Measurements from ENCODE around the gene SLC49A4. TPM values are rescaled to one million over a fixed set of nuclear protein-coding genes. Genes with fewer than 3 reads are reported as not detected.

SLC49A4 gene
- total RNA-seq, 1 experiment from 2014 or later: 16.1 TPM

DNA sequence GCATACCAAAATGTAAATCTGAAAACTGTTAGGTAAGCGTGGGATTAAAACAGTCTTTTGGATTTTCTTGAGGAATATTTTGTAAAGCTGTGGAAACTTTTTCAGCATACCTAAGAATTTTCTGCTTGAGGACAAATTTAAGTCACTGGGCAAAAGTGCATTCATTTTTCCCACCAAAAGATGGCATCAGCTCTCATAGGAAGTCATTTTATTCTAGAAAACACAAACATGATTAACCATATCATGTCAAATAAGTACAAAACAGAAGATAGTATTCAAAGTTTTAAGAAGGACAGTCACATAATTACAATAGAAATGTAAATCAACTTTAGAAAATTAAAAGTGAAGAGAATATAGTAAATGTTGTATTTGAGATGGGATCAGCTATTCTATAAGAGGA lies 63.5 kb downstream of the SLC49A4 start:
- CTCF ChIA-PET: interaction anchor here (0.5 to 0.9 kb wide), 2 partner anchors 34 to 170 kb away, joined by 3 read pairs; no protein-coding TSS in a partner anchor
- DNase-seq: no peak
- Mint-ChIP-seq H3K4me1 (ENCODE audit: low read depth, unreplicated experiment) (peaks cover 21% of the 10 kb centered on the region), H3K27ac (ENCODE audit: unreplicated experiment) (no peak overlapping the region), H3K4me3 (ENCODE audit: low read depth, unreplicated experiment) (no peak overlapping the region), H3K27me3 (ENCODE audit: unreplicated experiment) (no peaks in the 10 kb centered on the region), H3K9me3 (ENCODE audit: low read depth, unreplicated experiment) (no peaks in the 10 kb centered on the region), H3K36me3 (ENCODE audit: insufficient read depth, unreplicated experiment) (no peaks in the 10 kb centered on the region)
- BruUV-seq (replicated peaks): no TSS peak
- intact Hi-C loops (cut with micrococcal nuclease; ENCODE audit: unreplicated experiment): loop anchor here (5.0 kb wide), 2 partner anchors 84 to 169 kb away; partner anchors contain the start of gene SEMA5B
- TF ChIP-seq, protein P1, sequence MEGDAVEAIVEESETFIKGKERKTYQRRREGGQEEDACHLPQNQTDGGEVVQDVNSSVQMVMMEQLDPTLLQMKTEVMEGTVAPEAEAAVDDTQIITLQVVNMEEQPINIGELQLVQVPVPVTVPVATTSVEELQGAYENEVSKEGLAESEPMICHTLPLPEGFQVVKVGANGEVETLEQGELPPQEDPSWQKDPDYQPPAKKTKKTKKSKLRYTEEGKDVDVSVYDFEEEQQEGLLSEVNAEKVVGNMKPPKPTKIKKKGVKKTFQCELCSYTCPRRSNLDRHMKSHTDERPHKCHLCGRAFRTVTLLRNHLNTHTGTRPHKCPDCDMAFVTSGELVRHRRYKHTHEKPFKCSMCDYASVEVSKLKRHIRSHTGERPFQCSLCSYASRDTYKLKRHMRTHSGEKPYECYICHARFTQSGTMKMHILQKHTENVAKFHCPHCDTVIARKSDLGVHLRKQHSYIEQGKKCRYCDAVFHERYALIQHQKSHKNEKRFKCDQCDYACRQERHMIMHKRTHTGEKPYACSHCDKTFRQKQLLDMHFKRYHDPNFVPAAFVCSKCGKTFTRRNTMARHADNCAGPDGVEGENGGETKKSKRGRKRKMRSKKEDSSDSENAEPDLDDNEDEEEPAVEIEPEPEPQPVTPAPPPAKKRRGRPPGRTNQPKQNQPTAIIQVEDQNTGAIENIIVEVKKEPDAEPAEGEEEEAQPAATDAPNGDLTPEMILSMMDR (IDR thresholded peaks at IDR 0.05; ENCODE audit: unreplicated experiment): no peak

DNA sequence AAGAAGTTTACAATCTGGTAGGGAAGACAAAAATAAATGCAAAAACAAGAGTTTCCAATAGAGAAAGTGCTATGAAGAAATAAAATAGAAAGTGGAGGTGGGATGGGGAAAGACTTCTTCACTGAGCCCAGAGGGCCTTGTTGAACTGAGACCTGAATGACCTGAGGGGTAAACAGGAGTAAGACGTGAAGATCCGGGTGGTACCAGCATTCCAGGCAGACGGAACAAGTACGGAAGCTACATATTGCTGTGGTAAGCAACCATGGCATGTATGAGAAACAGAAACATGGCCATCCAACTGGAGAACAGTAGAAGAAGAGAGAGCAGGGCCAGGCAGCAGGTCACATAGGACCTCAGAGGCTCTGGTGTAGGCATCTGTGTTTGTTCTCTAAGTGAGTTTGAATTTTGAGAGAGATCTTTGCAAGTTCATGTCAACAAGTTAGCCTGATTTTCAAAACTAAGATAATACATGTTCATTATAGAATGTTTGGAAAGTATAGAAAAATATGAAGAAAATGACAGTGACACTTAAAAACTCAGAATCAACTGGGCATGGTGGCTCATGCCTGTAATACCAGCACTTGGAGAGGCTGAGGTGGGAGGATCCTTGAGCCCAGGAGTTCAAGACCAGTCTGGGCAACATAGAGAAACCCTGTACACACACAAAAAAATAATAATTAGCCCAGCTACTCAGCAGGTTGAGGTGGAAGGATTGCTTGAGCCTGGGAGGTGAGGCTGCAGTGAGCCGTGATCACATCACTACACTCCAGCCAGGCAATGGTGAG lies 64.3 kb downstream of the SLC49A4 start:
- intact Hi-C loops (cut with micrococcal nuclease; ENCODE audit: unreplicated experiment): loop anchor here (5.0 kb wide), 2 partner anchors 83 to 168 kb away; partner anchors contain the start of gene SEMA5B
- Mint-ChIP-seq H3K36me3 (ENCODE audit: insufficient read depth, unreplicated experiment) (no peaks in the 10 kb centered on the region), H3K9me3 (ENCODE audit: low read depth, unreplicated experiment) (no peaks in the 10 kb centered on the region), H3K4me3 (ENCODE audit: low read depth, unreplicated experiment) (no peak overlapping the region), H3K27ac (ENCODE audit: unreplicated experiment) (no peak overlapping the region), H3K4me1 (ENCODE audit: low read depth, unreplicated experiment) (peaks cover 21% of the 10 kb centered on the region), H3K27me3 (ENCODE audit: unreplicated experiment) (no peaks in the 10 kb centered on the region)
- TF ChIP-seq, protein P1 (IDR thresholded peaks at IDR 0.05; ENCODE audit: unreplicated experiment): no peak
- DNase-seq: no peak
- CTCF ChIA-PET: interaction anchor here (0.5 kb wide), 1 partner anchor 35 kb away, joined by 3 read pairs; no protein-coding TSS in a partner anchor
- no TSS peak for BruUV-seq (replicated peaks)

GRCh38 chr3:122862381-122862780 lies 67.5 kb downstream of the SLC49A4 start:
- no TSS peak for BruUV-seq (replicated peaks)
- no peak overlapping the region for H3K4me3 Mint-ChIP-seq (ENCODE audit: low read depth, unreplicated experiment)
- intact Hi-C loops (cut with micrococcal nuclease; ENCODE audit: unreplicated experiment): no loop called here
- H3K9me3 Mint-ChIP-seq (ENCODE audit: low read depth, unreplicated experiment): no peaks in the 10 kb centered on the region
- TF ChIP-seq, protein P1 (IDR thresholded peaks at IDR 0.05; ENCODE audit: unreplicated experiment): no peak
- CTCF ChIA-PET: no interaction called here
- no peaks in the 10 kb centered on the region for H3K36me3 Mint-ChIP-seq (ENCODE audit: insufficient read depth, unreplicated experiment)
- DNase-seq: no peak
- H3K4me1 Mint-ChIP-seq (ENCODE audit: low read depth, unreplicated experiment): no peaks in the 10 kb centered on the region
- no peaks in the 10 kb centered on the region for H3K27me3 Mint-ChIP-seq (ENCODE audit: unreplicated experiment)
- no peak overlapping the region for H3K27ac Mint-ChIP-seq (ENCODE audit: unreplicated experiment)

DNA sequence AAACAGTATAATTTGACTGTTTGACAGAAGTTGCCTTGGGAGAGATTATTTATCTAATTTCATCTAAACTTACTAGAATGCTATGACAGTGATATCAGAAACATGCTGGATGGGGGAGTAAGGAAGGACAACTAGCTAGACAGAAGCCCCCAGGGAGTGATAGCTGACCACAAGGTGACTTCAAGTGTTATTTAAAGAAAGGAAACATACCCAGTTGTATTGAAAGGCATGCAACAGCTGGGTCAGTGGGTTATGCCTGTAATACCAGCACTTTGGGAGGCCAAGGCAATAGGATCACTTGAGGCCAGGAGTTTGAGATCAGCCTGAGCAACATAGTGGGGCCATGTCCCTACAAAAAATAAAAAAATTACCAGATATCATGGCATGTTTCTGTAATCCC lies 69.6 kb downstream of the SLC49A4 start:
- no peaks in the 10 kb centered on the region for H3K27me3 Mint-ChIP-seq (ENCODE audit: unreplicated experiment)
- no peak overlapping the region for H3K4me3 Mint-ChIP-seq (ENCODE audit: low read depth, unreplicated experiment)
- TF ChIP-seq, protein P1 (IDR thresholded peaks at IDR 0.05; ENCODE audit: unreplicated experiment): no peak
- DNase-seq: no peak
- H3K9me3 Mint-ChIP-seq (ENCODE audit: low read depth, unreplicated experiment): no peaks in the 10 kb centered on the region
- no peaks in the 10 kb centered on the region for H3K4me1 Mint-ChIP-seq (ENCODE audit: low read depth, unreplicated experiment)
- no peak overlapping the region for H3K27ac Mint-ChIP-seq (ENCODE audit: unreplicated experiment)
- no peaks in the 10 kb centered on the region for H3K36me3 Mint-ChIP-seq (ENCODE audit: insufficient read depth, unreplicated experiment)
- intact Hi-C loops (cut with micrococcal nuclease; ENCODE audit: unreplicated experiment): no loop called here
- CTCF ChIA-PET: no interaction called here
- BruUV-seq (replicated peaks): no TSS peak

All from Calu3 (cell line).